SIG-M5 (cell line): ENCODE data around the gene LRFN5.
"Not testable (repeated sequence)": the region's sequence is repeated elsewhere in the genome, so short reads cannot be mapped to it uniquely, and the experiment has no call there.

Experiments used
- DNase-seq: peaks from one replicate; lab custom pipeline; 2025; lab: John Stamatoyannopoulos, UW

Gene LRFN5

GRCh38 chr14:41636492-41637392 lies 30.1 kb downstream of the LRFN5 start:
- DNase-seq: no peak

- no peak for DNase-seq
Observed at GRCh38 chr14:41641690-41642089, 35.0 kb downstream of the LRFN5 start.

DNA sequence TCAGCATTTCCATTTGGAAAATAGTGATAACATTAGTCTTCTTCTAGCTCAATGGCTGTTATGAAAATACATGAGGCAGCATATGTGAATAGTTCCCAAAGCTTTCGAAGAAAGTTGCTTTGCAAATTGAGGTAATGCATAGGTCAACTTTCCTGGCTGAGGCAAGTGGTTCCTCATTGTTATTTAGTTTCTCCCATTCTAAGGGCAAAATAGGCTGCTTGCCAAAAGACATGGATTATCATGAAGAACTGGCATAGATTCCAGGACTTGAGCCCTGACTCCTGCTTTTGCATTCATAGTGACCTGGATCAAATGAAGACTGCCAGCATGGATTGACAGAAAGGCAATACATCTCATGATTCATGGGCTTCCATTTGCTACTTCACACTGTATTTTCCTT lies 35.7 kb downstream of the LRFN5 start:
- no peak for DNase-seq

GRCh38 chr14:41642789-41643188 lies 36.1 kb downstream of the LRFN5 start:
- DNase-seq: no peak

DNA sequence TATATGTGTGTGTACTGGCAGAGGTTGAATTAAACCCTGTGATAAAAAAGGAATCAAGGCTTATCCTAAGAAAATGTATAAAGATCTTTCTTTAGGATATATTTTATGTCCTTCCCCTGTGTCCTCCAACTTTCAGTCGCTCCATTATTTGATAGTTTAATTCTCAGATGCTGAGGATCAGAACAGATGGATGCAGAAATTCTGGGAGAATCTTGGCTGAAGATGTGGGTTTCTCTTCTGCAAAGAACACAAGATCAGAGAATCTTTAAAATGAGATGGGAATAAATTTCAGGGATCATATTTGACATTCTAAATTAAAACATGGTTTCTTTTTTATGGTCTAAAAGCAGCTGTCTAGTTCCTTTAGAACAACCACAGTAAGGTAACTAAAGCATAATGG lies 37.9 kb downstream of the LRFN5 start:
- DNase-seq: no peak

GRCh38 chr14:41650802-41651201 lies 44.1 kb downstream of the LRFN5 start:
- no peak for DNase-seq

DNA sequence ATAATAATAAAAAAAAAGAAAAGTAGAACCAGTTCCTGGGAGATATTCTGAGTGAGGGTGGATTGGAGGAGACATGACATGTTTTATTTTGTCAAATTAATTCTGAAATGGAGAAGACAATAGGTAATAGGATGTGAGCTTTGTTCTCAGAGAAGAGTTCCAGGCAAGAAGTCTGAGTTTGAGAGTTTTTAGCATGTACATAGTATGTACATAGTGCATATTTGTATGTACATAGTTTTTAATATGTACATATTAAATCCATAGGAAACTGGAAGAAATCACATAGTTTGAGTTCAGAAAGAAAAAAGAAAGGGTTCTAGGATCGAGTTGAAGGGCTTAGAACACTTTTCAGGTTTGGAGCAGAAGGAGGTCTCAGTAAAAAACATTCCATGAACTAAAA lies 47.5 kb downstream of the LRFN5 start:
- no peak for DNase-seq

- DNase-seq: no peak
Observed at GRCh38 chr14:41662780-41663472, 56.2 kb downstream of the LRFN5 start.

DNA sequence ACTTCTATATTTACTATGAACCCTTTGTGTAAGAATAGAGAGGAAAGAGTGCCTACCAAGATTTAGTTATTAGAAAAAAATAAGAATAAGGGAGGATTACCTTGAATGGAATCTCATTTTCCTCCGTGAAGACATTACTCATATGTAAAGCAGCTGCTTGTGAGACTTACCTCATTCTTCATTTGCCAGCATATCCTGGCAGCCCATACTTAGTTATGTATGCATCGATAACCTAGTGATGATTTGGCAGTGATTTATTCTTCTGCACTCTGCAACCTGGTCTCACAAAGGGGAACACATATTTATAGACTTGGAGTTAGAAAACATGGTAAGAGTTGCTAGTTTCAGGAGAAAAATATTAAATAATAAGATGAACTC lies 56.8 kb downstream of the LRFN5 start:
- DNase-seq: no peak

DNA sequence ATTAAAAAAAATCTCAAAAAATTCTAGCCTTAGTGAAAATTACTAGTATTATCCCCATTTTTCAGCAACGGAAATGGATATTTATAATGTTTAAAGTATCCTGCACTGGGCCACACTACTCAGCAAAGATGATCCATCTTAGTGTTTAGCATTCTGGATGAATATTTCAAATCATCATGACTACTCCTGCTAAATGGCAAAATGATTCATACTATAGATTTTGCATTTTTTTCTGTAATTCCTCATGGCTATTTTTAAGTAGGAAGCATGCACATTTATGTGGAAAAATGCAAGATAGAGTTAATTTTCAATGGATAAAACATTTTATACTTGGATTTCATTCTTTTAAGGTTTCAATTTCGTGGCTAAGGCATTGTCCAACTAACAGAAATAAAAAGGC lies 59.6 kb downstream of the LRFN5 start:
- DNase-seq: no peak

DNA sequence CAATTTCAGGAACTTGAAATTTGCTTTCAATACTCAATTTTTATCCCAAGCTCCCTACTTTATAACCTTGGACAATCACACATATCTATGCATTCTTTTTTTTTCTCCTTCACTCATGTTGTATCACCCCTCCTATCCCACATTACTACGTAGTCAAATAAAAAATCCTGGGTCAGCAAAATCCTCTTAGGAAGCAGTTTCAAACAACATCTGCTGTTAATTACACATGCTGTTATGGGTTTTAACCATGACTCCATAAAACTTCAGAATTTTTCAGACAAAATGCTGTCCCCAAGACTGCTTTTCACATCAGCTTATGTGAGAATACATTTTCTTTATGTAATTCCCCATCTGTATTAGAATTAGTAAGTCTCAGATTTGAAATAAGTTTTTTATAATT lies 61.7 kb downstream of the LRFN5 start:
- DNase-seq: no peak

- DNase-seq: not testable (repeated sequence)
Observed at GRCh38 chr14:41673601-41674000, 66.9 kb downstream of the LRFN5 start.

- not testable (repeated sequence) for DNase-seq
Observed at GRCh38 chr14:41674511-41674971, 67.9 kb downstream of the LRFN5 start.

GRCh38 chr14:41699486-41699885 lies 92.8 kb downstream of the LRFN5 start:
- DNase-seq: no peak

GRCh38 chr14:41718477-41719166 lies 111.9 kb downstream of the LRFN5 start:
- peak; percentile 43 for DNase-seq

DNA sequence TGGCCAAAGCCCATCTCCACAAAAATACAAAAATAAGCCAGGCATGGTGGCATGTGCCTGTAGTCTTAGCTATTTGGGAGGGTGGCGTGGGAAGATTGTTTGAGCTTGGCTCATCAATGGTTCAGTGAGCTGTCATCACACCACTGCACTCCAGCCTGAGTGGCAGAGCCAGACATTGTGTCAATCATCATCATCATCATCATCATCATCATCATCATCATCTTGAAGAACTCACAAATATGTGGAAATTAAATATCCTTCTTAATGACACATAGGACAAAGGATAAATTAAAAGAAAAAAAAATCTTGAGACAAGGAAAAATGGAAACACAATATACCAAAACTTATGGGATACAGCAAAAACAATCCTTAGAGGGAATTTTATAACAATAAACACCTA lies 132.5 kb downstream of the LRFN5 start:
- no peak for DNase-seq

DNA sequence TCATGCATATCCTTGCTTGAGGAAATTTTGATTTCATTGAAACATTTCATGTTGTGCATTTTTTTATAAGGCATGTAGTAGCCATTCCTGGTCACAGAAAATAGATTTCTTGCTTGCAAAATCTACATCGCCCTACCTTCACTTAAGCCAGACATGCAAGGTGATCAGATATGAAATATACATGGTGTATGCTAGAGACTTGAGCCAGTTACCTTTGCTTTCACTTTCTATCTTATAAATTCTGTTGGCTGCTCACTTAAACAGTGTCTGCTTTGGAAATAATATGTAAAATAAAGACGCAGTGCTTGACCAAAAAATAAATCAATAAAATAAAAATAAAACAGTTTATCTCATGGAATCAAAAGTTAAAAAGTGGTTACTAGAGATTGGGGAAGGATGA lies 136.5 kb downstream of the LRFN5 start:
- no peak for DNase-seq

GRCh38 chr14:41749429-41749828 lies 142.8 kb downstream of the LRFN5 start:
- no peak for DNase-seq

DNA sequence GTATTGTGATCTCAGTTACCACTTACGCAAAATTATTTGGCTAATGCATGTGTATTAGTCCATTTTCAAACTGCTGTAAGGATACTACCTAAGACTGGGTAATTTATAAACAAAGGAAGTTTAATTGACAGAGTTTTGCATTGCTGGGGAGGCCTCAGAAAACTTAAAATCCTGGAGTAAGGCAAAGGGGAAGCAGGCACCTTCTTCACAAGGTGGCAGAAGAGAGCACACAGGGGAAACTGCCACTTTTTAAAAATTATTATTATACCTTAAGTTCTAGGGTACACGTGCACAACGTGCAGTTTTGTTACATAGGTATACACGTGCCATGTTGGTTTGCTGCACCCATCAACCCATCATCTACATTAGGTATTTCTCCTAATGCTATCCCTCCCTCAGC lies 143.9 kb downstream of the LRFN5 start:
- DNase-seq: not testable (repeated sequence)

- DNase-seq: no peak
Observed at GRCh38 chr14:41758011-41758665, 151.5 kb downstream of the LRFN5 start.

GRCh38 chr14:41761204-41761603 lies 154.5 kb downstream of the LRFN5 start:
- DNase-seq: no peak

GRCh38 chr14:41766772-41767171 lies 160.1 kb downstream of the LRFN5 start:
- DNase-seq: no peak
